GM18511 (cell line): ENCODE data around the gene SNTB2.
"Not testable (repeated sequence)": the region's sequence is repeated elsewhere in the genome, so short reads cannot be mapped to it uniquely, and the experiment has no call there.

Experiments used
- ATAC-seq: cut with Tn5 transposase; IDR thresholded peaks from one replicate; pipeline ENCODE4 v1.9.1; 2021; ENCODE audit warnings: mild to moderate bottlenecking, moderate library complexity; ENCODE audit not compliant: unreplicated experiment

The SNTB2 gene

GRCh38 chr16:69186642-69187445 lies at the start of gene SNTB2:
Gene SNTB2 (plus strand): TSS chr16:69187164. CDS start chr16:69187167, 3 bp downstream.
- ATAC-seq, result peak; percentile 91

- ATAC-seq, result no peak
Measured at GRCh38 chr16:69138608-69139007, 48.4 kb upstream of the SNTB2 start.

DNA sequence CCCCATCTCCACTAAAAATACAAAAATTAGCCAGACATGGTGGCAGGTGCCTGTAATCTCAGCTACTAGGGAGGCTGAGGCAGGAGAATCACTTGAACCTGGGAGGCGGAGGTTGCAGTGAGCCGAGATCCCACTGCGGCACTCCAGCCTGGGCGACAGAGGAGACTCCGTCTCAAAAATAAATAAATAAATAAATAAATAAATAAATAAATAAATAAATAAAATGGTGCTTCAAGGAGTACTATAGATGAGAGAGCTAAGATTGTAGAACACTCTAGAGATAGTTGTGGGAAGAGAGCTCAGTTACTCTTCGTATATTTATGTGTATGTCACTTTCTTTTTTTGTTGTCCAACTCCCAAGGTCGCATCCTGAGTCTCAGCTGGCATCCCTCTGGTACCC lies 47.5 kb upstream of the SNTB2 start:
- ATAC-seq, result not testable (repeated sequence)

- ATAC-seq, result no peak
Measured at GRCh38 chr16:69141014-69141413, 46.0 kb upstream of the SNTB2 start.

GRCh38 chr16:69141936-69142335 lies 45.0 kb upstream of the SNTB2 start:
- no peak for ATAC-seq

DNA sequence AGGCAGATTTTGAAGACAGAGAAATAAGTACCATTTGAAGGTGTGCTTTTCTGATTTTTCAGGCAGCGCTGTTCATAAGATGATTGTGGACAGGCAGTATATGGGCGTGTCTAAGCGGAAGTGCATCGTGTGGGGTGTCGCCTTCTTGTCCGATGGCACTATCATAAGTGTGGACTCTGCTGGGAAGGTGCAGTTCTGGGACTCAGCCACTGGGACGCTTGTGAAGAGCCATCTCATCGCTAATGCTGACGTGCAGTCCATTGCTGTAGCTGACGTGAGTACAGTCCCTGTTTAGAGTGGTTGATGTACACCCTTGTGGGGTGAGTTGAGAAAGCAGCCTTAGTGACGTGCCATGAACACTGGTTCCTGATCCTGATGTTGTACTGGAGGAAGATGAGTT lies 43.8 kb upstream of the SNTB2 start:
- ATAC-seq, result no peak

- no peak for ATAC-seq
Measured at GRCh38 chr16:69145658-69146057, 41.3 kb upstream of the SNTB2 start.

DNA sequence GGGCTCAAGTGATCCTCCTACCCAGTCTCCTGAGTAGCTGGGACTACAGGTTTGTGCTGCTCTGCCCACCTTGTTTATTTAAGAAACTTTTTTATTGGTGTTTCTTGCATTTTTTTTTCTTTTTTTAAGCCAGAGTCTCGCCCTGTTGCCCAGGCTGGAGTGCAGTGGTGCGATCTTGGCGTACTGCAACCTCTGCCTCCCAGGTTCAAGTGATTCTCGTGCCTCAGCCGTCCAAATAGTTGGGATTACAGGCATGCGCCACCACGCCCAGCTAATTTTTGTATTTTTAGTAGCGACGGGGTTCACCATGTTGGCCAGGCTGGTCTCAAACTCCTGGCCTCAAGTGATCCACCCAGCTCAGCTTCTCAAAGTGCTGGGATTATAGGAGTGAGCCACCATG lies 37.3 kb upstream of the SNTB2 start:
- not testable (repeated sequence) for ATAC-seq

DNA sequence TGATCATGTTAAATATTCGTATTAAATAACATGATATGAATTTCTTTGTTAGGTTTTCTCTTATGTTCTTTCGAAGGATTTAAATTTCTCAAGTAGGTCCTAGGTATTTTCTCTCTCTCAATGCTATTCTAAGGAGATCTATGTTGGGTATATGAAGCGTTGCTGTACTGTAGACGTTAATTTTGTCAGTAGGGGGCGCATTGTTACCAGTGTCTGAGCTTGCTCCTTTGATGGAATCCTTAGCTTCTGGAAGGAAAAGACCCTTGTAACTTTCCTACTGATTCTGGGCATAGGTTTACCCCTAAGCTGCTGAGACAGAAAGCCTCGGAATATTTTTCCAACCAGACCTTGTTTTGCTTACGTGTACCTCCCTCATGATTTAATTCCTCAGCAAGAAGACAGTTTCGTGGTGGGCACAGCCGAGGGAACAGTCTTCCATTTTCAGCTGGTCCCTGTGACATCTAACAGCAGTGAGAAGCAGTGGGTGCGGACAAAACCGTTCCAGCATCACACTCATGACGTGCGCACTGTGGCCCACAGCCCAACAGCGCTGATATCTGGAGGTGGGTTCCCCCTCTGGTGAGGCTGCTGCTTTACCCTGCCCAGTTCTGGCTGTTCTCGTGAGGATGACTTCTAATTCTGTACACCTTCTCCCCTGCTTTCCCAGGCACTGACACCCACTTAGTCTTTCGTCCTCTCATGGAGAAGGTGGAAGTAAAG lies 36.7 kb upstream of the SNTB2 start:
- ATAC-seq, result no peak

- no peak for ATAC-seq
Measured at GRCh38 chr16:69157196-69157595, 29.8 kb upstream of the SNTB2 start.

DNA sequence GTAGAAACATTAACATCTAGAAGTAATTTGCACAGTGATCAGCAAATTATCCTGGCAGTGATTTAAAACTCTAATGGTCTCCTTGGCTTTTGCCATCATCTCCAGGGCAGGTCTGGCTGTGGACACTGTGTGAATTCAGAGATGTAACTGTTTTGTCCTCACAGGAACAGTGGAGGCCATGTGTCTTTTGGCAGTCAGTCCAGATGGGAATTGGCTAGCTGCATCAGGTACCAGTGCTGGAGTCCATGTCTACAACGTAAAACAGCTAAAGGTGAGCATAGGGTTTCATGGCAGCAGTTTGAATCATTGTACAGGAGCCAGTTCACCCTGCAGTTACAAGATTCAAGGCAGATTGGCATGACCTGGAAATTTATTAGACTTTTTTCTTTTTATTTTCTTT lies 26.8 kb upstream of the SNTB2 start:
- ATAC-seq, result no peak

DNA sequence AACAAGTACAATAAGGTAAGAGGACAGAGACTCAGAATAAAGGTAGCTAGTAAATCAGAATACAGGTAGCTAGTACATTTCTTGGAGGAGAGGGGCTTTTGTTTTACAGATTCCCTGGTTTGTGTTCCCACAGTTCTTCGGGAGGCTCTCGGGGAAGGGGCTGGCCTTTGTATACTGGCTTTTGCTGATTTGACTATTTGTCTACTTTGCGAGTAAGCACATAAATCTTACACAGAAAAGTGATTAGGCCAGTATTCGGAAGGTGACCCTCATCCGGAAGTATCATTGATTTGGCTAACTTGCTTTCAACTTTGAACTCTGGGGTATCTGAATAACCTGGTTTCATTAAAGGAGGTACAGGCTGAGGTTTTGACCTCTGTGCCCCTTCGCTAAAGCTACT lies 21.4 kb upstream of the SNTB2 start:
- ATAC-seq, result no peak

DNA sequence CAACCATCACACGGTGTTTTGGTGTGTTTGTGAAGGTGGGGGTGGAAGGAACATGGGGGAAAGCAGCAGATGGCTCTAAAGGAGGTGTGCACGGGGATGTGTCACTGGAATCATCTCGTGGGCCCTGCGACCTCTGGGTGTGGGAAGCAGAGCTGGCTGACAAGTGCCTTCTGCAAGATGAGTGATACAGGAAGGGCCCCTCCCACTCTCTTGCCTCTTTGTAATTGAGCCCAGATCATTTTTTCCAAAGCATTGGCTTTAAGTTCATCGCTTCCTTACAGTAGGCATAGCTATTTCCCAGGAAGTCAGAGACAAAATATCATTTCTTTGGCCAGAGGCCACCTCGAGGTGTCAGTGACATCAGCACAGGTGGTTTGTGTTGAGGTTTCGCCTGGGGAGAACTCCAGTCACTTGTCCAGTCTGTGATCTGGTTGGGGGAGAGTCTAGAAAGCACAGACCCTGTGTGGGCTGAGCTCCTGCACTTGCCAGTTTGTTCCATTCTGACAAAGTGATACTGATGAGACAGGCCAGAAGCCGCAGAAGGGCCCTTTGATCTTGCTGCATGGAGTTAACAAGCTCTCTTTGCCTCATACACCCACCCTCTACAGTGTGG lies 20.6 kb upstream of the SNTB2 start:
- ATAC-seq, result no peak

DNA sequence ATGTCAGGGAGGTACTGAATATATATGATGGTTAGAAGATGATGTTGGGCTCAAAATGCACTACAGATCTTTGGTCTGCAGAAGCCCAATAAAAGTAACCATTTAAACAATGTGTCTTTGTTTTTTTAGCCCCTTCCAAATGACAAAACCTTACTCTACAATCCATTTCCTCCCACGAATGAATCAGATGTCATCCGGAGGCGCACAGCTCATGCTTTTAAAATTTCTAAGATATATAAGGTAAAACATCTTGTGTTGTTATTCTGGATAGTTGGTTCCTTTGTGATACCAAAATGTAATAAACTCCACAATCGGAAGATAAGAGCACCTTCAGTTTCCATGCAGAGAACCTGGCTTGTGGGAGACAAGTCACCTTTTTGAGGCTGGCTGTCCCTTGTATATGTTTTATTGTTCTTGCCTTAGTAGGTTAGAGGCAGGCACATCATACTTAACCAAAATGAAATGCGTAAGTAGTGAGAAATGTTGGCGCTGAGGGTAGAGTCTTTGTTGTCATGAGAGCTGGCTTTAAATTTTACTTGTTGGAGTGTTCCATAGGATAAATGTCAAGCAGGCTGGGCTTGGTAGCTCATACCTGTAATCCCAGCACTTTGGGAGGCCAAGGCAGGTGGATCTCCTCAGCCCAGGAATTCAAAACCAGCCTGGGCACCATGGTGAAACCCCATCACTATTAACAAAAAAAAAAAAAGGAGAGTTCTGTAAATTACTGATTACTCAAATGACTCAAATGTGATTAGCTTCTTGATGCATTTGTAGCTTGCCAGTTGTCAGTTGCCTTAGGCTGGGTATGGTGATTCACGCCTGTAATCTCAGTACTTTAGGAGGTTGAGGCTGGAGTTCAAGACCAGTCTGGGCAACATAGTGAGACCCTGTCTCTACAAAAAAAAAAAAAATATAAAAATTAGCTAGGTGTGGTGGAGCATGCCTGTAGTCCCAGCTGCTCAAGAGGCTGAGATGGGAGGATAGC lies 19.7 kb upstream of the SNTB2 start:
- ATAC-seq, result no peak

DNA sequence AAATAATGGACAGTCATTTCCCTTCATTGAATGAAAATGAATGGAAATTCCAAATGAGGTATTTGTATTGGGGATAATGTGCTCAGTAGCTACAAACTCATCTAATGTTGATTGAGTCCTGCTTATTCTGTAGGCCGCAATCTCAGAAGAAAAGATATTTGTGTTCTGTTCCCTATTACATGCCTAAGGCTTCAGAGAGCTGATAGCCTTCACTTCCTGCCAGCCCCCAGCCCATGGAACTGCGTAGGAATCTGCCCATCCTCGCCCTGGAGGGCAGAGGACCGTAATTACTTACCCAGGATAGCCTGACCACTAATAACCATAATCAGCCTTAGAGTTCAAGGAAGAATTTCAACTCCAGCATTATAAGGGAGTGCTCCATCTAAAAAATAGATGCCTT lies 17.9 kb upstream of the SNTB2 start:
- no peak for ATAC-seq

GRCh38 chr16:69169607-69170352 lies 17.2 kb upstream of the SNTB2 start:
- ATAC-seq, result no peak

GRCh38 chr16:69171325-69172084 lies 15.5 kb upstream of the SNTB2 start:
- ATAC-seq, result no peak

DNA sequence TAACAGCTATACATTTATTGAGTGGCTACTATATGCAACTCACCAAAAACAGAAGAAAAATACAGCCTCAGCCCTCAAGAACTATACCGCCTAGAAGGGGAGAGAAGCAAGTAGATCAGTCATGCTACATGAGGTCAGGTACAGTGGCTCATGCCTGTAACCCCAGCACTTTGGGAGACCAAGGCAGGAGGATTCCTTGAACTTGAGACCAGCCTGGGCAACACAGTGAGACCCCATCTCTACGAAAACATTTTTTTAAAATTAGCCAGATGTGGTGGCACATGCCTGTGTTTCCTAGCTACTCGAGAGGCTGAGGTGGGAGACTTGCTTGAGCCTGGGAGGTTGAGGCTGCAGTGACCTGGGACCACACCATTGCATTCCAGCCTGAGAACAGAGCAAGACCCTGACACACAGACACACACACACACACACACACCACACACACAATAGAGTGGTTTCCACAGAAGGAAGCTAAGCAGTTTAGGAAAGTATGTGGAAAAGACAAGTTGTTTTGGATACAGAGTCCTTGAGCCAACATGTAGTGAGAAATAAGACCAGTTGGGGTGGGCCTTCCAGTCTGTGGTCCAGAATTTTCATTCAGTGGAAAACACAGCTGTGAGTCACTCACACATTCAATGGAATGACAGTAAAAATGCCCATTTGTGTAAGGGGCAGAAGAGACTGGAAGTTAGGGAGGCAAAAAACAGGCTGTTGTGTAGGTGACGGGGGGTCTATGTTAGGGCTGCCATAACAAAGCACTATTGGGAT lies 10.7 kb upstream of the SNTB2 start:
- no peak for ATAC-seq
